ENCODE results near the gene RBP5.

RBP5 gene

DNA sequence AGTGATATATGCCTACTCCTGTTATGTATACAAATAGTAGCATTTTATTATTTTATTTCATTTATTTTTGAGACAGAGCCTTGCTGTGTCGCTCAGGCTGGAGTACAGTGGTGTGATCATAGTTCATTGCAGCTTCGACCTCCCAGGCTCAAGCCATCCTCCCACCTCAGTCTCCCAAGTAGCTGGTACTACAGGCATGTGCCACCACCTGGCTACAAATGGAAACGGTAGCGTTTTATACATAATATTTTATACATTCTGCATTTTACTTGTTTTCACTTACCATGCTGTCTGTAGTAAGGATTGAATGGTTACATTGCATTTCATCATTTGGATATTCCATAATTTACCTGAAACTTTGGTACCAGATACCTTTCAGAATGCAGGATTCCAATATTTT lies 50.5 kb downstream of the RBP5 start:
- FAIRE-seq (no peak), DNase-seq (ENCODE audit: insufficient read length, low spot score) (no peak)
- TF ChIP-seq, protein P1, sequence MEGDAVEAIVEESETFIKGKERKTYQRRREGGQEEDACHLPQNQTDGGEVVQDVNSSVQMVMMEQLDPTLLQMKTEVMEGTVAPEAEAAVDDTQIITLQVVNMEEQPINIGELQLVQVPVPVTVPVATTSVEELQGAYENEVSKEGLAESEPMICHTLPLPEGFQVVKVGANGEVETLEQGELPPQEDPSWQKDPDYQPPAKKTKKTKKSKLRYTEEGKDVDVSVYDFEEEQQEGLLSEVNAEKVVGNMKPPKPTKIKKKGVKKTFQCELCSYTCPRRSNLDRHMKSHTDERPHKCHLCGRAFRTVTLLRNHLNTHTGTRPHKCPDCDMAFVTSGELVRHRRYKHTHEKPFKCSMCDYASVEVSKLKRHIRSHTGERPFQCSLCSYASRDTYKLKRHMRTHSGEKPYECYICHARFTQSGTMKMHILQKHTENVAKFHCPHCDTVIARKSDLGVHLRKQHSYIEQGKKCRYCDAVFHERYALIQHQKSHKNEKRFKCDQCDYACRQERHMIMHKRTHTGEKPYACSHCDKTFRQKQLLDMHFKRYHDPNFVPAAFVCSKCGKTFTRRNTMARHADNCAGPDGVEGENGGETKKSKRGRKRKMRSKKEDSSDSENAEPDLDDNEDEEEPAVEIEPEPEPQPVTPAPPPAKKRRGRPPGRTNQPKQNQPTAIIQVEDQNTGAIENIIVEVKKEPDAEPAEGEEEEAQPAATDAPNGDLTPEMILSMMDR (IDR thresholded peaks at IDR 0.05; ENCODE audit: insufficient read depth, missing control alignments) = peak; percentile 19

DNA sequence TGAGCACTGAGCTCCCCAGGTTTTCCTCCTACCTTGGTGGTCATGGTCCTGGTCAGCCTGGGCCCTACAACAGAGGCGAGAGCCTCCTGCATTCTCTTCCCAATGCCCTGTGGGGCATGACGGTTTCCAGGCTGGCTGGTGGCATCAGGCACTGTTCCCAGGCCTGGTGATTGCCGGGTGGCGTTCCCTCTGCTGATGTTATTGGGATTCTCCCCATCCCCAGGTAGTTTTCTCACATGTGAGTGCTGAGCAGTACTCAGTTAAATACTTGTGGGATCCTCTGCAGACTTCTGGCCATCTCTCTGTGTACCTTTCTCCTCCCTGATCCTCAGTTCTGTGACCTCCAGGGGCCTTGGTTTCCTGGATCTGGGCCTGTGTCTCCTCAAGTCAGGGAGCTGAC lies 52.2 kb downstream of the RBP5 start:
- FAIRE-seq = no peak
- DNase-seq (ENCODE audit: insufficient read length, low spot score) = no peak
- TF ChIP-seq, protein P1 (IDR thresholded peaks at IDR 0.05; ENCODE audit: insufficient read depth, missing control alignments) = no peak

- FAIRE-seq (no peak), DNase-seq (ENCODE audit: insufficient read length, low spot score) (no peak)
- TF ChIP-seq, protein P1 (IDR thresholded peaks at IDR 0.05; ENCODE audit: insufficient read depth, missing control alignments) = no peak
These were observed 52.8 kb downstream of the RBP5 start for GRCh38 chr12:7075939-7076338.

GRCh38 chr12:7075518-7075917 lies 53.2 kb downstream of the RBP5 start:
- DNase-seq (ENCODE audit: insufficient read length, low spot score) = no peak
- no peak for FAIRE-seq
- TF ChIP-seq, protein P1 (IDR thresholded peaks at IDR 0.05; ENCODE audit: insufficient read depth, missing control alignments) = no peak

- FAIRE-seq = no peak
- DNase-seq (ENCODE audit: insufficient read length, low spot score) = no peak
- TF ChIP-seq, protein P1 (IDR thresholded peaks at IDR 0.05; ENCODE audit: insufficient read depth, missing control alignments) = no peak
These were observed 54.7 kb downstream of the RBP5 start for GRCh38 chr12:7073946-7074345.

All from D721Med (cell line).